HepG2 (cell line): ENCODE measurements around the gene CD302. TPM values are rescaled to one million over a fixed set of nuclear protein-coding genes. Genes with fewer than 3 reads are reported as not detected.

Experiments
- ATAC-seq: fragments of 200-7000 bp; cut with Tn5 transposase; 3 replicates; pipeline ENCODE4 v1.9.1; 2020; ENCODE audit warnings: mild to moderate bottlenecking, moderate library complexity
- BruUV-seq: library from RNA; stranded (reverse); fragments of 400-500 nt; replicated peaks from 2 replicates; lab custom pipeline; 2021; lab: Mats Ljungman, UMichigan
- CTCF ChIA-PET: fragments of 300-600 bp; formaldehyde crosslinking; extraction: SDS; loops from one replicate; lab custom pipeline; 2021; ENCODE audit warnings: low total read pairs, inconsistent platforms, low intra/inter-chr PET ratio; lab: Yijun Ruan, JAX
- POLR2A ChIA-PET: fragments of 350-600 bp; sonication (Branson Sonifier 250); formaldehyde crosslinking; loops from one replicate; lab custom pipeline; 2020; ENCODE audit warnings: antibody characterized with exemption, inconsistent platforms; lab: Yijun Ruan, JAX
- DNase-seq: peaks from one replicate; pipeline ENCODE4 v3.0.0-alpha.2; 2015; ENCODE audit warnings: low spot score
- FAIRE-seq: peaks from 3 replicates; lab custom pipeline; 2011; peaks lifted over from hg19 to GRCh38; lab: Jason Lieb, UNC
- H2AFZ ChIP-seq: one replicate; pipeline ENCODE4 v1.6.1; 2011; ENCODE audit warnings: low read length, inconsistent platforms
- H3K27ac ChIP-seq: fragments of 300-600 bp; 3 replicates; pipeline ENCODE4 v1.8.0; 2011; ENCODE audit warnings: mixed run types, mild to moderate bottlenecking, mixed read lengths, low read length, inconsistent platforms; ENCODE audit not compliant: insufficient read depth; ENCODE audit errors: extremely low read length
- H3K27me3 ChIP-seq, 2 experiments: fragments of 200-600 bp in 1 of 2; 2 replicates in 1 of 2; 3 replicates in 1 of 2; pipeline versions ENCODE4 v1.6.0 to v1.8.0; 2011; ENCODE audit warnings: low read length in 2 of 2, mild to moderate bottlenecking in 2 of 2, moderate library complexity in 2 of 2, inconsistent platforms in 1 of 2; ENCODE audit not compliant: insufficient read depth in 2 of 2, control insufficient read depth in 1 of 2
- H3K36me3 ChIP-seq, 2 experiments: fragments of 200-600 bp in 1 of 2; replicated peaks in 1 of 2; 2 replicates in 1 of 2; 3 replicates in 1 of 2; pipeline versions ENCODE4 v1.5.1 to v1.8.0; 2011; ENCODE audit warnings: low read length in 2 of 2, inconsistent platforms in 1 of 2; ENCODE audit not compliant: insufficient read depth in 2 of 2, control insufficient read depth in 1 of 2
- H3K4me1 ChIP-seq: 2 replicates; pipeline ENCODE4 v1.5.1; 2012; ENCODE audit warnings: low read length, inconsistent platforms; ENCODE audit not compliant: insufficient read depth
- H3K4me2 ChIP-seq: 2 replicates; pipeline ENCODE4 v1.6.0; 2011; ENCODE audit warnings: low read depth, low read length, inconsistent platforms
- H3K4me3 ChIP-seq, 3 experiments: fragments of 200-600 bp in 1 of 3; sonication (generic), shearing (Covaris generic) in 1 of 3; replicated peaks in 1 of 3; 2 replicates each; pipeline ENCODE4 v1.5.1; 2011 to 2016; ENCODE audit warnings: low read length in 3 of 3, inconsistent platforms in 2 of 3, low read depth in 2 of 3, mild to moderate bottlenecking in 2 of 3, control low read depth in 1 of 3, mixed read lengths in 1 of 3; ENCODE audit not compliant: insufficient read depth in 1 of 3
- H3K79me2 ChIP-seq: one replicate; pipeline ENCODE4 v1.6.1; 2011; ENCODE audit warnings: low read length, inconsistent platforms; ENCODE audit not compliant: insufficient read depth
- H3K9ac ChIP-seq: 2 replicates; pipeline ENCODE4 v1.6.0; 2011; ENCODE audit warnings: mild to moderate bottlenecking, low read depth, low read length, inconsistent platforms; ENCODE audit not compliant: insufficient read depth
- H3K9me3 ChIP-seq: 2 replicates; pipeline ENCODE4 v1.5.1; 2012; ENCODE audit warnings: mild to moderate bottlenecking, low read length
- H4K20me1 ChIP-seq: 2 replicates; pipeline ENCODE4 v1.6.0; 2011; ENCODE audit warnings: inconsistent platforms, mild to moderate bottlenecking, low read length, moderate library complexity; ENCODE audit not compliant: insufficient read depth
- BRF2 ChIP-seq: sonication (generic); formaldehyde crosslinking; IDR thresholded peaks from 2 replicates; pipeline ENCODE4 v1.8.1; 2022; ENCODE audit warnings: mild to moderate bottlenecking, missing genetic modification reagents
- CCAR2 ChIP-seq: fragments of 200-400 bp; formaldehyde crosslinking; optimal IDR thresholded peaks from 2 replicates; pipeline ENCODE3; 2018; ENCODE audit warnings: low read depth, mild to moderate bottlenecking, low read length, moderate library complexity
- DDIT3 ChIP-seq: sonication (generic); formaldehyde crosslinking; IDR thresholded peaks from 2 replicates; pipeline ENCODE4 v1.4.0; 2020; ENCODE audit warnings: mild to moderate bottlenecking, missing genetic modification reagents
- JDP2 ChIP-seq: sonication (generic); formaldehyde crosslinking; IDR thresholded peaks from 2 replicates; pipeline ENCODE4 v1.8.1; 2022; ENCODE audit warnings: missing genetic modification reagents, borderline replicate concordance
- MXI1 ChIP-seq: IDR thresholded peaks from 3 replicates; pipeline ENCODE4 v1.6.1; 2012; ENCODE audit warnings: low read depth, low read length, inconsistent platforms, borderline replicate concordance
- NFATC3 ChIP-seq: sonication (generic); formaldehyde crosslinking; IDR thresholded peaks from 2 replicates; pipeline ENCODE4 v1.5.1; 2020; ENCODE audit warnings: mild to moderate bottlenecking, missing genetic modification reagents
- NR2C2 ChIP-seq: sonication (generic); formaldehyde crosslinking; IDR thresholded peaks from 2 replicates; pipeline ENCODE4 v1.4.0; 2020; ENCODE audit warnings: missing genetic modification reagents, mild to moderate bottlenecking, moderate library complexity, borderline replicate concordance
- POGZ ChIP-seq: sonication (generic); formaldehyde crosslinking; IDR thresholded peaks from 2 replicates; pipeline ENCODE4 v1.4.0; 2020; ENCODE audit warnings: mild to moderate bottlenecking, missing genetic modification reagents
- POLR2AphosphoS2 ChIP-seq: IDR thresholded peaks from 2 replicates; pipeline ENCODE4 v1.6.1; 2011; ENCODE audit warnings: low read depth, low read length, improper control_type of control experiment
- RFXANK ChIP-seq: IDR thresholded peaks from 2 replicates; pipeline ENCODE4 v1.6.1; 2016
- SNRNP70 ChIP-seq: fragments of 200-400 bp; formaldehyde crosslinking; IDR thresholded peaks from 2 replicates; pipeline ENCODE4 v1.6.1; 2017; ENCODE audit warnings: mild to moderate bottlenecking, low read depth, low read length, moderate library complexity
- STAT5B ChIP-seq: sonication (generic); formaldehyde crosslinking; IDR thresholded peaks from 2 replicates; pipeline ENCODE4 v1.4.0; 2020; ENCODE audit warnings: missing genetic modification reagents
- TAF15 ChIP-seq: fragments of 200-400 bp; formaldehyde crosslinking; IDR thresholded peaks from one replicate; pipeline ENCODE4 v1.6.1; 2018; ENCODE audit warnings: mild to moderate bottlenecking, low read depth, low read length; ENCODE audit not compliant: poor library complexity, severe bottlenecking
- TFAP4 ChIP-seq: sonication (generic); IDR thresholded peaks from 2 replicates; pipeline ENCODE4 v1.6.1; 2016; ENCODE audit warnings: low read depth, borderline replicate concordance
- ZC3H13 ChIP-seq: sonication (generic); formaldehyde crosslinking; IDR thresholded peaks from 2 replicates; pipeline ENCODE4 v1.8.1; 2023; ENCODE audit warnings: mild to moderate bottlenecking, missing genetic modification reagents, moderate library complexity
- ZC3H4 ChIP-seq: sonication (generic); formaldehyde crosslinking; IDR thresholded peaks from 2 replicates; pipeline ENCODE4 v1.4.0; 2020; ENCODE audit warnings: missing genetic modification reagents, borderline replicate concordance
- ZMYM4 ChIP-seq: sonication (generic); formaldehyde crosslinking; IDR thresholded peaks from 2 replicates; pipeline ENCODE4 v1.8.1; 2023; ENCODE audit warnings: mild to moderate bottlenecking, missing genetic modification reagents
- ZNF12 ChIP-seq: sonication (generic); formaldehyde crosslinking; IDR thresholded peaks from 2 replicates; pipeline ENCODE4 v1.5.0; 2020; ENCODE audit warnings: missing genetic modification reagents
- ZNF543 ChIP-seq: sonication (generic); formaldehyde crosslinking; IDR thresholded peaks from 2 replicates; pipeline ENCODE4 v1.4.0; 2020; ENCODE audit warnings: mild to moderate bottlenecking, missing genetic modification reagents
- WGBS: methylation state at CpG from one replicate; pipeline ENCODE4 v1.1.6; 2017; ENCODE audit warnings: low lambda C conversion rate; 5-methylcytosine and 5-hydroxymethylcytosine counted together
- in situ Hi-C: cut with HindIII; loops from 2 replicates; pipeline ENCODE4 v1.10.0; 2017; ENCODE audit warnings: low pct_unique_long_range_greater_than_20kb; ENCODE audit not compliant: extremely low pct_ligation_motif_present
- intact Hi-C: fragments of 100-400 bp; cut with micrococcal nuclease; formaldehyde crosslinking; loops from one replicate; pipeline ENCODE4 v1.10.0; 2022; ENCODE audit not compliant: unreplicated experiment
- polyA plus RNA-seq, 8 experiments: library from polyadenylated mRNA; depleted of rRNA in 3 of 8; stranded (reverse) in 7 of 8; unstranded in 1 of 8; fragments of >200 nt; fragmentation: Illumina TruSeq in 4 of 8; extraction: Trizol in 4 of 8; gene quantifications; 2 replicates each; pipeline versions ENCODE4 v1.2.1 to v1.2.3, GENCODE V29; 2011 to 2016; ENCODE audit warnings: low read depth in 4 of 8, missing spikeins in 1 of 8, mixed read lengths in 1 of 8; ENCODE audit not compliant: insufficient read depth in 1 of 8
- total RNA-seq, 5 experiments: library from RNA; depleted of rRNA; stranded (reverse); fragments of >200 nt; fragmentation: Illumina TruSeq; extraction: Trizol; gene quantifications; 2 replicates each; pipeline ENCODE4 v1.2.3, GENCODE V29; 2016; ENCODE audit warnings: low read depth in 1 of 5

CD302 gene
- total and polyA plus RNA-seq, 2 of the 13 experiments (the other 11 are each of a cell fraction or from before 2014, with no cell fraction given), result 8.0 to 15.6 TPM

GRCh38 chr2:159762075-159762474 is 35.9 kb downstream of the CD302 start:
- Histone ChIP-seq H2AFZ (no peak overlapping the region), H3K9me3 (no peaks in the 10 kb centered on the region), H3K4me3 (no peak overlapping the region), H3K27me3 (no peaks in the 10 kb centered on the region), H3K79me2 (no peaks in the 10 kb centered on the region), H3K36me3 (peaks cover 21 to 87% of the 10 kb centered on the region in 2 experiments)
- 96% methylated on average over 1 of the region's 1 CpG for WGBS
- POLR2A ChIA-PET, result no interaction called here
- in situ Hi-C loops (no loop called here), intact Hi-C loops (no loop called here)
- CTCF ChIA-PET, result no interaction called here
- TF ChIP-seq JDP2 (CRISPR knock-in tag) (no peak), POGZ (CRISPR knock-in tag) (no peak), ZC3H4 (CRISPR knock-in tag) (no peak), SNRNP70 (no peak), RFXANK (no peak), DDIT3 (CRISPR knock-in tag) (no peak), BRF2 (CRISPR knock-in tag) (no peak), NR2C2 (CRISPR knock-in tag) (no peak), TAF15 (no peak), ZMYM4 (CRISPR knock-in tag) (no peak), ZNF543 (CRISPR knock-in tag) (no peak), ZC3H13 (CRISPR knock-in tag) (no peak), TFAP4 (no peak), STAT5B (CRISPR knock-in tag) (no peak), CCAR2 (no peak), MXI1 (no peak), POLR2AphosphoS2 (no peak), NFATC3 (CRISPR knock-in tag) (no peak), ZNF12 (CRISPR knock-in tag) (no peak)
- TF ChIP-seq, all 625 proteins: peak for 0
- FAIRE-seq (no peak), ATAC-seq (no peak), DNase-seq (no peak)
- no TSS peak for BruUV-seq
- Histone ChIP-seq H3K9ac (no peak overlapping the region), H4K20me1 (no peaks in the 10 kb centered on the region), H3K4me1 (no peaks in the 10 kb centered on the region), H3K27ac (no peak overlapping the region), H3K4me2 (no peak overlapping the region)
